CD1c-positive myeloid dendritic cell (primary cell): ENCODE results near the gene CACNA1D.

ENCODE experiments used
- DNase-seq: peaks from one replicate; pipeline ENCODE4 v3.0.0-alpha.2; 2016; ENCODE audit errors: extremely low spot score

Gene CACNA1D

GRCh38 chr3:53787016-53787415, 292.6 kb downstream of the CACNA1D start:
- no peak for DNase-seq

- no peak for DNase-seq
These were observed 293.6 kb downstream of the CACNA1D start for GRCh38 chr3:53788038-53788437.

GRCh38 chr3:53789459-53789858, 295.0 kb downstream of the CACNA1D start:
- DNase-seq: no peak

- no peak for DNase-seq
These were observed 296.1 kb downstream of the CACNA1D start for GRCh38 chr3:53790470-53790869.

GRCh38 chr3:53791317-53791716, 296.9 kb downstream of the CACNA1D start:
- no peak for DNase-seq

- DNase-seq: no peak
These were observed 298.5 kb downstream of the CACNA1D start for GRCh38 chr3:53792866-53793265.

- DNase-seq: no peak
These were observed 300.2 kb downstream of the CACNA1D start for GRCh38 chr3:53794597-53794996.

- DNase-seq: no peak
These were observed 300.8 kb downstream of the CACNA1D start for GRCh38 chr3:53795176-53795575.

GRCh38 chr3:53795789-53796560, 301.6 kb downstream of the CACNA1D start:
- no peak for DNase-seq

GRCh38 chr3:53798144-53798543, 303.7 kb downstream of the CACNA1D start:
- DNase-seq: no peak

GRCh38 chr3:53799338-53799865, 305.0 kb downstream of the CACNA1D start:
- DNase-seq: no peak

- no peak for DNase-seq
These were observed 305.9 kb downstream of the CACNA1D start for GRCh38 chr3:53800041-53800906.

- DNase-seq: no peak
These were observed 306.9 kb downstream of the CACNA1D start for GRCh38 chr3:53801319-53801718.

- DNase-seq: no peak
These were observed 308.0 kb downstream of the CACNA1D start for GRCh38 chr3:53802256-53802880.

- no peak for DNase-seq
These were observed 308.9 kb downstream of the CACNA1D start for GRCh38 chr3:53803124-53803815.

GRCh38 chr3:53803816-53804695, 309.6 kb downstream of the CACNA1D start:
- DNase-seq: no peak

- DNase-seq: peak; percentile 19
These were observed 310.5 kb downstream of the CACNA1D start for GRCh38 chr3:53804697-53805462.

- DNase-seq: no peak
These were observed 311.2 kb downstream of the CACNA1D start for GRCh38 chr3:53805463-53806159.
